Measurements from ENCODE around the gene STEAP3.

GRCh38 chr2:119230219-119231185 lies 6.9 kb downstream of the STEAP3 start:
- TF ChIP-seq YY1 (IDR thresholded peaks at IDR 0.05; ENCODE audit: insufficient read depth, insufficient read length) (no peak), ZNF274 (IDR thresholded peaks at IDR 0.05; ENCODE audit: low read depth, low read length) (no peak)

All from NT2/D1 (cell line).